Heart left ventricle (tissue), 16 donors: Measurements from ENCODE around the gene LAMB3. TPM values are rescaled to one million over a fixed set of nuclear protein-coding genes. Genes with fewer than 3 reads are reported as not detected.
A peak's percentile ranks its signal among the peaks of the same experiment; 100 is the strongest.

Experiments
- ATAC-seq, 4 donors: fragments of 200-7000 bp; cut with Tn5 transposase; one replicate each; pipeline ENCODE4 v1.9.1; 2020 to 2022; ENCODE audit warnings: moderate library complexity in 4 of 4, mild to moderate bottlenecking in 3 of 4, moderate number of reproducible peaks in 1 of 4
- DNase-seq, 5 donors: peaks; one replicate each; pipeline ENCODE4 v3.0.0-alpha.2; 2020
- H3K27ac ChIP-seq, 12 donors: fragments of 200-600 bp; sonication (generic) in 4 of 12; one replicate each; pipeline versions ENCODE4 v1.5.0 to v1.8.0; 2016 to 2022; ENCODE audit warnings: mild to moderate bottlenecking in 2 of 12
- H3K27me3 ChIP-seq, 9 donors: fragments of 200-600 bp; sonication (generic) in 2 of 9; one replicate each; pipeline versions ENCODE4 v1.5.1 to v1.8.0; 2016 to 2022; ENCODE audit warnings: mild to moderate bottlenecking in 3 of 9
- H3K36me3 ChIP-seq, 9 donors: fragments of 200-600 bp; sonication (generic) in 2 of 9; one replicate each; pipeline versions ENCODE4 v1.5.0 to v1.8.0; 2018 to 2022; ENCODE audit warnings: mild to moderate bottlenecking in 2 of 9
- H3K4me1 ChIP-seq, 12 donors: fragments of 200-600 bp; sonication (generic) in 4 of 12; one replicate each; pipeline versions ENCODE4 v1.5.0 to v1.8.0; 2016 to 2022; ENCODE audit warnings: mild to moderate bottlenecking in 3 of 12
- H3K4me3 ChIP-seq, 12 donors: fragments of 200-600 bp; sonication (generic) in 4 of 12; one replicate each; pipeline versions ENCODE4 v1.5.0 to v1.8.0; 2017 to 2022; ENCODE audit warnings: mild to moderate bottlenecking in 9 of 12, moderate library complexity in 4 of 12
- H3K9me3 ChIP-seq, 12 donors: fragments of 200-600 bp; sonication (generic) in 4 of 12; one replicate each; pipeline versions ENCODE4 v1.5.0 to v1.8.0; 2016 to 2022; ENCODE audit warnings: mild to moderate bottlenecking in 1 of 12
- CTCF ChIP-seq, 12 donors: fragments of 200-600 bp; sonication (generic) in 4 of 12; IDR thresholded peaks; one replicate each; pipeline versions ENCODE4 v1.5.0 to v1.8.0; 2018 to 2022; ENCODE audit warnings: antibody characterized with exemption in 12 of 12, mild to moderate bottlenecking in 5 of 12
- POLR2A ChIP-seq, 2 donors: fragments of 450-650 bp; IDR thresholded peaks; one replicate each; pipeline ENCODE4 v1.6.1; 2017; ENCODE audit warnings: antibody characterized with exemption in 2 of 2, mild to moderate bottlenecking in 2 of 2, moderate library complexity in 2 of 2
- WGBS, 4 donors: extraction: QIAGEN DNeasy Blood & Tissue Kit in 2 of 4; methylation state at CpG; one replicate each; pipeline versions ENCODE4 v1.1.5 to v1.1.7; 2013 to 2018; 5-methylcytosine and 5-hydroxymethylcytosine counted together
- intact Hi-C, 10 donors: fragments of 100-400 bp; cut with DNase I; formaldehyde crosslinking; loops; one replicate each; pipeline versions ENCODE4 v1.11.1 to v1.14.2; 2022
- polyA plus RNA-seq, 2 donors: library from polyadenylated mRNA; stranded (reverse); fragments of 200-250 nt; gene quantifications; one replicate each; pipeline ENCODE4 v1.2.3, GENCODE V29; 2013
- total RNA-seq, 9 donors: library from RNA; depleted of rRNA in 2 of 9; stranded (reverse); fragments of >200 nt in 2 of 9; fragmentation: NEBNext Ultra II Directional in 3 of 9; extraction: Animal tissue kit (Norgen Biotek cat#: 25700) in 3 of 9; gene quantifications; one replicate each; pipeline versions ENCODE4 v1.1.0 to v1.2.4, GENCODE V29; 2016 to 2023
- donor health status: ischemic (EF 13 %, LVEDD 7.1; RV severe dilation, severe dysfunction).
- donor health status: healthy with polysubstance abuse.
- donor health status: DM: no; HTN: yes; CAD: no.
- donor health status: DM: no; HTN: no; CAD: no.
- donor health status: ischemic (EF 25% LVEDD 6.9; RV normal size, moderate dysfunction).
- donor health status: ischemic (EF 25% LVEDD 5.7; RV mildly dilated, moderate dysfunction).
- donor health status: healthy.
- donor health status: DM: yes; HTN: yes; CAD: no.
- donor health status: ischemic (EF 35%, LVEDD 5.7; RV mildly dilated, moderate dysfunction).
- donor health status: nonischemic (EF 11% LVEDD 7.7; RV severe dilation, severe dysfunction).
- donor health status: DM: yes; HTN: yes; CAD: no.
- donor health status: PGD.
- donor health status: ischemic (EF 29% LVEDD 5.4; RV normal size, mild dysfunction).
- donor health status: nonischemic (EF 23%, LVEDD 6.1; RV moderate dilation, normal function).

LAMB3 gene
- total and polyA plus RNA-seq, 11 donors = 0.83 to 7.4 (median 3.6) TPM

GRCh38 chr1:209618291-209618690 is 33.9 kb downstream of the LAMB3 start:
- peaks cover 0 to 63% (median 30%) of the 10 kb centered on the region in 12 donors for H3K4me1 ChIP-seq
- no peak overlapping the region for H3K4me3 ChIP-seq
- peak overlapping the region in 6 of 12 donors; percentile 3 to 84 (median 60) for H3K27ac ChIP-seq
- DNase-seq (peak in 1 of 5 donors; percentile 29), ATAC-seq (no peak)
- 86 to 95% (median 89%) methylated on average over 2 to 11 of the region's 11 CpGs for WGBS, 4 donors
- TF ChIP-seq CTCF (IDR thresholded peaks at IDR 0.05) = no peak
- TF ChIP-seq POLR2A (IDR thresholded peaks at IDR 0.05) = no peak
- H3K9me3 ChIP-seq = no peaks in the 10 kb centered on the region
- H3K36me3 ChIP-seq = no peaks in the 10 kb centered on the region
- H3K27me3 ChIP-seq = no peaks in the 10 kb centered on the region
- intact Hi-C loops = no loop called here

GRCh38 chr1:209617755-209618154 is 34.5 kb downstream of the LAMB3 start:
- no peak for DNase-seq
- Histone ChIP-seq H3K4me3 (no peak overlapping the region), H3K36me3 (no peaks in the 10 kb centered on the region), H3K27ac (peak overlapping the region in 9 of 12 donors; percentile 40 to 87 (median 69)), H3K9me3 (no peaks in the 10 kb centered on the region), H3K4me1 (peaks cover 0 to 63% (median 30%) of the 10 kb centered on the region in 12 donors), H3K27me3 (no peaks in the 10 kb centered on the region)
- TF ChIP-seq POLR2A (IDR thresholded peaks at IDR 0.05) (no peak), CTCF (IDR thresholded peaks at IDR 0.05) (no peak)
- WGBS, 4 donors = 79 to 96% (median 93%) methylated on average over 6 of the region's 6 CpGs
- no peak for ATAC-seq
- intact Hi-C loops = no loop called here

- Histone ChIP-seq H3K9me3 (no peaks in the 10 kb centered on the region), H3K36me3 (no peaks in the 10 kb centered on the region), H3K27me3 (no peaks in the 10 kb centered on the region), H3K4me1 (peaks cover 0 to 59% (median 29%) of the 10 kb centered on the region in 12 donors), H3K27ac (peak overlapping the region in 11 of 12 donors; percentile 5 to 87 (median 69)), H3K4me3 (no peak overlapping the region)
- DNase-seq (peak in 2 of 5 donors; percentile 35), ATAC-seq (peak in 3 of 4 donors; percentile 15 to 58 (median 24))
- intact Hi-C loops = no loop called here
- WGBS, 4 donors = 78 to 84% (median 80%) methylated on average over 10 of the region's 10 CpGs
- TF ChIP-seq POLR2A (IDR thresholded peaks at IDR 0.05) (no peak), CTCF (IDR thresholded peaks at IDR 0.05) (peak in 1 of 12 donors; percentile 13)
Observed at GRCh38 chr1:209617047-209617673, 35.1 kb downstream of the LAMB3 start.

GRCh38 chr1:209616366-209617046 is 35.7 kb downstream of the LAMB3 start:
- ATAC-seq = peak; percentile 82 to 92 (median 88)
- H3K27ac ChIP-seq = peak overlapping the region in 10 of 12 donors; percentile 5 to 87 (median 69)

More at GRCh38 chr1:209616366-209617046, 35.7 kb downstream of the LAMB3 start:
- no peak for TF ChIP-seq POLR2A (IDR thresholded peaks at IDR 0.05)
- TF ChIP-seq CTCF (IDR thresholded peaks at IDR 0.05) = no peak
- peak in 4 of 5 donors; percentile 51 to 63 (median 62) for DNase-seq
- Histone ChIP-seq H3K4me3 (no peak overlapping the region), H3K4me1 (peaks cover 0 to 52% (median 22%) of the 10 kb centered on the region in 12 donors), H3K36me3 (no peaks in the 10 kb centered on the region), H3K9me3 (no peaks in the 10 kb centered on the region), H3K27me3 (no peaks in the 10 kb centered on the region)
- WGBS, 4 donors = 81 to 88% (median 84%) methylated on average over 5 of the region's 5 CpGs
- intact Hi-C loops = no loop called here
